ENCODE results near the gene LTB. TPM values are rescaled to one million over a fixed set of nuclear protein-coding genes. Genes with fewer than 3 reads are reported as not detected.

The LTB gene
- total and polyA plus RNA-seq, 9 of the 15 experiments (the other 6 are each of a cell fraction or from before 2014, with no cell fraction given) = 0.07 to 0.51 TPM; not detected in 7

DNA sequence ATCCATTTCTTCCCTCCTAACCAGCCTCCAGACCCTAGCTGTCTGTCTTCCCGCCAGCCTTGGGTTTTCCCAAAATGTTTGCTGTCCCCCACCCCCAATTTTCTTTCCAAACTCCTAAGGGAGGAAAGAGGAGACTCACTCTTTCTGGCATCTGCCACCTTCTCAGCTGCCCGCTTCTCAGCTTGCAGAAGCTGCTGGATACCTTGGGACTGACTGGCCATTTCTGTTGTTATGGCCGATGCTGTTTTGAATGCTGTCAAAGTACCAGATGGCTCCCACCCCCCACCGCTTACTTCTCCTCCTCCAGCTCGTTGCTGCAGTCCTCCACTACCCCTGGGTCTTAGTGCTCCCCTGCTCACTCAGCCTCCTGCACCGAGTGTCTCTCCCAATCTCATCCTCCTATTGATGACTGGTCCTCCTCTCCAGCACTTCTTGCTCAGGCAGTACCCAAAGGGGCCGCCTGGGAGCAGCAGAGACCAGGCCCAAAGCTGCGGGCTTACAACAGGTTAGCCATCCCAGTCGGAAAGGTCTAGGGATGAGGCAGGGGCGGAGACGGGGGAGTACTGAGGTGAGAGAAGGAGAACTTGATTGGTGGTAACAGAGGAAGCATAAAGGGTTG lies 35.8 kb downstream of the LTB start, which contains the start of gene ATP6V1G2 (continued):
- no peak for TF ChIP-seq RBM22 (IDR thresholded peaks at IDR 0.05; ENCODE audit: low read depth, low read length, poor library complexity, severe bottlenecking)
- no peak; the same call in 1 of the 2 replicates for TF ChIP-seq GATAD2B (IDR thresholded peaks at IDR 0.05; ENCODE audit: borderline replicate concordance)
- TF ChIP-seq PTBP1 (IDR thresholded peaks at IDR 0.05; ENCODE audit: low read depth, low read length) = no peak
- no peak for TF ChIP-seq ZNF75A (CRISPR knock-in tag; IDR thresholded peaks at IDR 0.05)
- 0 out of 2 replicates have a peak, but pooled peaks have one; percentile 3 for TF ChIP-seq ZNF384 (IDR thresholded peaks at IDR 0.05; ENCODE audit: low read depth, low read length)
- TF ChIP-seq KLF16 (IDR thresholded peaks at IDR 0.05) = 0 out of 2 replicates have a peak, but pooled peaks have one; percentile 57
- TF ChIP-seq, protein P1, sequence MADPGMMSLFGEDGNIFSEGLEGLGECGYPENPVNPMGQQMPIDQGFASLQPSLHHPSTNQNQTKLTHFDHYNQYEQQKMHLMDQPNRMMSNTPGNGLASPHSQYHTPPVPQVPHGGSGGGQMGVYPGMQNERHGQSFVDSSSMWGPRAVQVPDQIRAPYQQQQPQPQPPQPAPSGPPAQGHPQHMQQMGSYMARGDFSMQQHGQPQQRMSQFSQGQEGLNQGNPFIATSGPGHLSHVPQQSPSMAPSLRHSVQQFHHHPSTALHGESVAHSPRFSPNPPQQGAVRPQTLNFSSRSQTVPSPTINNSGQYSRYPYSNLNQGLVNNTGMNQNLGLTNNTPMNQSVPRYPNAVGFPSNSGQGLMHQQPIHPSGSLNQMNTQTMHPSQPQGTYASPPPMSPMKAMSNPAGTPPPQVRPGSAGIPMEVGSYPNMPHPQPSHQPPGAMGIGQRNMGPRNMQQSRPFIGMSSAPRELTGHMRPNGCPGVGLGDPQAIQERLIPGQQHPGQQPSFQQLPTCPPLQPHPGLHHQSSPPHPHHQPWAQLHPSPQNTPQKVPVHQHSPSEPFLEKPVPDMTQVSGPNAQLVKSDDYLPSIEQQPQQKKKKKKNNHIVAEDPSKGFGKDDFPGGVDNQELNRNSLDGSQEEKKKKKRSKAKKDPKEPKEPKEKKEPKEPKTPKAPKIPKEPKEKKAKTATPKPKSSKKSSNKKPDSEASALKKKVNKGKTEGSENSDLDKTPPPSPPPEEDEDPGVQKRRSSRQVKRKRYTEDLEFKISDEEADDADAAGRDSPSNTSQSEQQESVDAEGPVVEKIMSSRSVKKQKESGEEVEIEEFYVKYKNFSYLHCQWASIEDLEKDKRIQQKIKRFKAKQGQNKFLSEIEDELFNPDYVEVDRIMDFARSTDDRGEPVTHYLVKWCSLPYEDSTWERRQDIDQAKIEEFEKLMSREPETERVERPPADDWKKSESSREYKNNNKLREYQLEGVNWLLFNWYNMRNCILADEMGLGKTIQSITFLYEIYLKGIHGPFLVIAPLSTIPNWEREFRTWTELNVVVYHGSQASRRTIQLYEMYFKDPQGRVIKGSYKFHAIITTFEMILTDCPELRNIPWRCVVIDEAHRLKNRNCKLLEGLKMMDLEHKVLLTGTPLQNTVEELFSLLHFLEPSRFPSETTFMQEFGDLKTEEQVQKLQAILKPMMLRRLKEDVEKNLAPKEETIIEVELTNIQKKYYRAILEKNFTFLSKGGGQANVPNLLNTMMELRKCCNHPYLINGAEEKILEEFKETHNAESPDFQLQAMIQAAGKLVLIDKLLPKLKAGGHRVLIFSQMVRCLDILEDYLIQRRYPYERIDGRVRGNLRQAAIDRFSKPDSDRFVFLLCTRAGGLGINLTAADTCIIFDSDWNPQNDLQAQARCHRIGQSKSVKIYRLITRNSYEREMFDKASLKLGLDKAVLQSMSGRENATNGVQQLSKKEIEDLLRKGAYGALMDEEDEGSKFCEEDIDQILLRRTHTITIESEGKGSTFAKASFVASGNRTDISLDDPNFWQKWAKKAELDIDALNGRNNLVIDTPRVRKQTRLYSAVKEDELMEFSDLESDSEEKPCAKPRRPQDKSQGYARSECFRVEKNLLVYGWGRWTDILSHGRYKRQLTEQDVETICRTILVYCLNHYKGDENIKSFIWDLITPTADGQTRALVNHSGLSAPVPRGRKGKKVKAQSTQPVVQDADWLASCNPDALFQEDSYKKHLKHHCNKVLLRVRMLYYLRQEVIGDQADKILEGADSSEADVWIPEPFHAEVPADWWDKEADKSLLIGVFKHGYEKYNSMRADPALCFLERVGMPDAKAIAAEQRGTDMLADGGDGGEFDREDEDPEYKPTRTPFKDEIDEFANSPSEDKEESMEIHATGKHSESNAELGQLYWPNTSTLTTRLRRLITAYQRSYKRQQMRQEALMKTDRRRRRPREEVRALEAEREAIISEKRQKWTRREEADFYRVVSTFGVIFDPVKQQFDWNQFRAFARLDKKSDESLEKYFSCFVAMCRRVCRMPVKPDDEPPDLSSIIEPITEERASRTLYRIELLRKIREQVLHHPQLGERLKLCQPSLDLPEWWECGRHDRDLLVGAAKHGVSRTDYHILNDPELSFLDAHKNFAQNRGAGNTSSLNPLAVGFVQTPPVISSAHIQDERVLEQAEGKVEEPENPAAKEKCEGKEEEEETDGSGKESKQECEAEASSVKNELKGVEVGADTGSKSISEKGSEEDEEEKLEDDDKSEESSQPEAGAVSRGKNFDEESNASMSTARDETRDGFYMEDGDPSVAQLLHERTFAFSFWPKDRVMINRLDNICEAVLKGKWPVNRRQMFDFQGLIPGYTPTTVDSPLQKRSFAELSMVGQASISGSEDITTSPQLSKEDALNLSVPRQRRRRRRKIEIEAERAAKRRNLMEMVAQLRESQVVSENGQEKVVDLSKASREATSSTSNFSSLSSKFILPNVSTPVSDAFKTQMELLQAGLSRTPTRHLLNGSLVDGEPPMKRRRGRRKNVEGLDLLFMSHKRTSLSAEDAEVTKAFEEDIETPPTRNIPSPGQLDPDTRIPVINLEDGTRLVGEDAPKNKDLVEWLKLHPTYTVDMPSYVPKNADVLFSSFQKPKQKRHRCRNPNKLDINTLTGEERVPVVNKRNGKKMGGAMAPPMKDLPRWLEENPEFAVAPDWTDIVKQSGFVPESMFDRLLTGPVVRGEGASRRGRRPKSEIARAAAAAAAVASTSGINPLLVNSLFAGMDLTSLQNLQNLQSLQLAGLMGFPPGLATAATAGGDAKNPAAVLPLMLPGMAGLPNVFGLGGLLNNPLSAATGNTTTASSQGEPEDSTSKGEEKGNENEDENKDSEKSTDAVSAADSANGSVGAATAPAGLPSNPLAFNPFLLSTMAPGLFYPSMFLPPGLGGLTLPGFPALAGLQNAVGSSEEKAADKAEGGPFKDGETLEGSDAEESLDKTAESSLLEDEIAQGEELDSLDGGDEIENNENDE (IDR thresholded peaks at IDR 0.05; ENCODE audit: low read depth, low read length) = no peak
- TF ChIP-seq, protein P2, sequence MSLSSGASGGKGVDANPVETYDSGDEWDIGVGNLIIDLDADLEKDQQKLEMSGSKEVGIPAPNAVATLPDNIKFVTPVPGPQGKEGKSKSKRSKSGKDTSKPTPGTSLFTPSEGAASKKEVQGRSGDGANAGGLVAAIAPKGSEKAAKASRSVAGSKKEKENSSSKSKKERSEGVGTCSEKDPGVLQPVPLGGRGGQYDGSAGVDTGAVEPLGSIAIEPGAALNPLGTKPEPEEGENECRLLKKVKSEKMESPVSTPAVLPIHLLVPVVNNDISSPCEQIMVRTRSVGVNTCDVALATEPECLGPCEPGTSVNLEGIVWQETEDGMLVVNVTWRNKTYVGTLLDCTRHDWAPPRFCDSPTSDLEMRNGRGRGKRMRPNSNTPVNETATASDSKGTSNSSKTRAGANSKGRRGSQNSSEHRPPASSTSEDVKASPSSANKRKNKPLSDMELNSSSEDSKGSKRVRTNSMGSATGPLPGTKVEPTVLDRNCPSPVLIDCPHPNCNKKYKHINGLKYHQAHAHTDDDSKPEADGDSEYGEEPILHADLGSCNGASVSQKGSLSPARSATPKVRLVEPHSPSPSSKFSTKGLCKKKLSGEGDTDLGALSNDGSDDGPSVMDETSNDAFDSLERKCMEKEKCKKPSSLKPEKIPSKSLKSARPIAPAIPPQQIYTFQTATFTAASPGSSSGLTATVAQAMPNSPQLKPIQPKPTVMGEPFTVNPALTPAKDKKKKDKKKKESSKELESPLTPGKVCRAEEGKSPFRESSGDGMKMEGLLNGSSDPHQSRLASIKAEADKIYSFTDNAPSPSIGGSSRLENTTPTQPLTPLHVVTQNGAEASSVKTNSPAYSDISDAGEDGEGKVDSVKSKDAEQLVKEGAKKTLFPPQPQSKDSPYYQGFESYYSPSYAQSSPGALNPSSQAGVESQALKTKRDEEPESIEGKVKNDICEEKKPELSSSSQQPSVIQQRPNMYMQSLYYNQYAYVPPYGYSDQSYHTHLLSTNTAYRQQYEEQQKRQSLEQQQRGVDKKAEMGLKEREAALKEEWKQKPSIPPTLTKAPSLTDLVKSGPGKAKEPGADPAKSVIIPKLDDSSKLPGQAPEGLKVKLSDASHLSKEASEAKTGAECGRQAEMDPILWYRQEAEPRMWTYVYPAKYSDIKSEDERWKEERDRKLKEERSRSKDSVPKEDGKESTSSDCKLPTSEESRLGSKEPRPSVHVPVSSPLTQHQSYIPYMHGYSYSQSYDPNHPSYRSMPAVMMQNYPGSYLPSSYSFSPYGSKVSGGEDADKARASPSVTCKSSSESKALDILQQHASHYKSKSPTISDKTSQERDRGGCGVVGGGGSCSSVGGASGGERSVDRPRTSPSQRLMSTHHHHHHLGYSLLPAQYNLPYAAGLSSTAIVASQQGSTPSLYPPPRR (CRISPR knock-in tag; IDR thresholded peaks at IDR 0.05; ENCODE audit: borderline replicate concordance) = no peak
- no peak for TF ChIP-seq MCM3 (IDR thresholded peaks at IDR 0.05)
- TF ChIP-seq GATAD2A (IDR thresholded peaks at IDR 0.05) = no peak
- TF ChIP-seq MCM2 (IDR thresholded peaks at IDR 0.05; ENCODE audit: low read depth) = no peak
- TF ChIP-seq ZNF217 (CRISPR knock-in tag; IDR thresholded peaks at IDR 0.05) = no peak
- TF ChIP-seq PML (IDR thresholded peaks at IDR 0.05; ENCODE audit: low read length) = no peak
- TF ChIP-seq SIRT6 (IDR thresholded peaks at IDR 0.05; ENCODE audit: low read depth, low read length) = no peak

Measured in K562 (cell line).